GM12801 (cell line): ENCODE measurements around the gene GOLGA1.

Experiments
- CTCF ChIP-seq: IDR thresholded peaks from one replicate; pipeline ENCODE4 v1.5.1; 2011; ENCODE audit warnings: control low read depth; ENCODE audit not compliant: insufficient read length; ENCODE audit errors: extremely low read depth

The GOLGA1 gene

DNA sequence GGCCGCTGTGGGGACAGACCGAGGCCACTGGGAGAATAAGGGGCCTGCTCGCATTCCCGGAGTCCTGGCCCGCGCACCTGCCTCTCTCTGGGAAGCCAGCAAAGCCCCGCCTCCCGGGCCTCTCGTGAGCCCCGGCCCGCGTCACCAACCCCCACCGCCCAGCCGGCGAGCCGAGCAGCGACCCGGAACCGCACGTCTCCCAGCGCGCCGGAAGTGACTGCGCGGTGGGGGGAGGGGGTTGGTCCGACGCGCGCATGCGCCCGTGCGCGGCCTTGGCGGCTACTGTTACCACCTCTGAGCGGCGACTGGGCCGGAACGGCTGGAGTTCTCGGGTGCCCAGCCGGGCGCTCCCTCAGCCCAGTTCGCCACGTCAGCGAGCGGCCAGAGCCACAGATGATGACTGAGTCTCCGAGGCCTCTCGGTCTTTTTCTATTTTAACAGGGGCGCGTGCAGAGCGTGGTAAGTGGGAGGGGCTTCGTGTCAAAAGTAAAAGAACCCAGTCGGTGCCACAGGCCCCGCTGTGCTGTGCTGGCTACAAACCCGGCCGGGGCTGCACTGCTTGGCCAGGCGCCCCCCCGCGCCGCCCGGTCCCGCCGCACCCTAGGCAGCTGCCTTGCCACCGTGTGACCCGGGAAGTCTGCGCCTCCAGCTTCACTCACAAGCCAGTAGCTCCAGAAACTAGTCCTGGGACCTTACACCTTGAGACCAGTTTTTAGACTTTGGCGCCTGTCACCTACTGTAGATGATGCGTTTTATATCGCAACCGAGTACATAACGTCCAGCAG, at the start of gene GOLGA1:
TSS of gene GOLGA1 (minus strand) at position 190 of the 785 bp plus-strand sequence. CDS start 2,372 bp downstream, outside the sequence.
- no peak for TF ChIP-seq CTCF

DNA sequence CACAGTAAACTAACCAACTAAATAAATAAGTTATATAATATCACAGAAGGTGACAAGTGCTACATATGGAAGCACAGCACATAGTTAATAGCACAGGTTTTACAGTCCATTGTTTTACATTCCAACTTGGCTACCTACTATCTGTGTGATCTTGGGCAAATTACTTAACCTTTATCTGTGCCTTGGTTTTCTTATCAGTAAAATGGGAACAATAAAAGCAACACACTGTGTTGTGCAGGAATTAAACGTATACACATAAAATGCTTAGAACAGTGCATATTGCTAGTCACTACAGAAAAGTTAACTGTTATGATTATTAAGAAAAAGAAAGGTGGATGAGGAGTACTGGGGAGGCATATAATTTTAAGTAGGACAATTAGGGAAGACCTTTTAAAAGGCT, 42.8 kb upstream of the GOLGA1 start:
- no peak for TF ChIP-seq CTCF

DNA sequence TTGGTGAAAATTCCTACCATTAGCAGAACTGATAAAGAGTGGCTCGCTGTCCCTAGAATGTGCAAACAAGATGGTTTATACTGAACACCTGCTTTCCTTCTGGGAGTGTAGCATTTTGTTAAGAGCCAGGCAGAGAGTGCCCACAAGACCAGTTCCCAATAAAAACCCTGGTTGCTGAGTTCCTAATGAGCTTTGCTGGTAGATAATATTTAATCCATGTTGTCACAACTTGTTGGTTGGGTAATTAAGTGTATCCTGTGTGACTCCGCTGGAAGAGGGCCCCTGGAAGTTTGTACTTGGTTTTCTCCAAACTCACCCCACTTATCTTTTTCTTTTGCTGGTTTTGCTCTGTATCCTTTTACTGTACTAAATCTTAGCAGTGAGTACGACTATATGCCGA, 39.5 kb upstream of the GOLGA1 start:
- TF ChIP-seq CTCF = no peak

DNA sequence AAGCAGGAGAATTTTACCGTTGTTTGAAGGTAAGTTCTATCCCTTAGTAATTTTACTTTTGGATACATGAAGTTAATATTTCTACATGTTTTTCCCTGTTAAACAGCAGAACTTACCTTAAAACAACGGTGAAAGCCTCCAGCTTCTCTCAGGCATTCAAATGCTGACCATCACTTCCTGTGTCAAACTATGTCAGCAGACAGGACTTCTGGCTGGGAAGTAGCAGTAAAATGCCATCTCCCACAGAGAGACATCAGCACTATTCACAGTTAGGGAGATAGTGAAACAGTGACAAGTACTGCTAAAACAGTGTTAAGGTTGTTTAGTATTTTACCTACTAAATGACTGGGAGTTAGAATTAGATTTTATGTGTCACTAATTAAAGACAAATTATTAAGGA, 34.2 kb upstream of the GOLGA1 start:
- TF ChIP-seq CTCF = no peak

- TF ChIP-seq CTCF = no peak
These were observed 32.9 kb upstream of the GOLGA1 start for GRCh38 chr9:124973807-124974206.

DNA sequence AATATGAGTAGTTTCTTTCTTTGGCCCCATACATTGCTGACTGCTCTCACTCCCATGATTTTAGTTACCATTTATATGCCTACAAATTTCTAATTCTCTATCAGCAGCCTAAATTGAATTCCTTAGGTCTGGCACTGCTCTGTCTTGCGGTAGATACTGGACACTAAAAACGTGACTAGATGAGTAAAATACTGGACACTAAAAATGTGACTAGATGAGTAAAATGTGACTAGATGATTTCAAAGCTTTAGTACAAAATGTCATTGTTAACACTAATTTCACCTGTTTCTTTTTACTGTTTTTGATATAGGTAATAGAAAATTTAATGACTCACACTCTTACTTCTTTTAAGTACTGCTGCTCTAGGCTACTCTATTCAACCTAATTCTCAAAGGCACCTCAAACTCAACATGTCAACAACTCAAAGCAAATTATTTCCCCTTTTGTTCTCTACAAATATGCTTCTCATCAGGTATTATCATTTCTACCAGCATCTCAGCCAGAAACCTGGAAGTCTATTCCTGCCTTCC, 31.4 kb upstream of the GOLGA1 start:
- TF ChIP-seq CTCF = no peak

- TF ChIP-seq CTCF = no peak
These were observed 28.5 kb upstream of the GOLGA1 start for GRCh38 chr9:124969401-124969800.
